Renal cortical epithelial cell (primary cell): ENCODE measurements around the gene TSR1. TPM values are rescaled to one million over a fixed set of nuclear protein-coding genes. Genes with fewer than 3 reads are reported as not detected.

Source experiments
- DNase-seq: peaks from one replicate; pipeline ENCODE4 v3.0.0-alpha.2; 2011; ENCODE audit warnings: low read depth
- total RNA-seq: library from RNA; depleted of rRNA; stranded (reverse); fragments of >200 nt; gene quantifications from 2 replicates; pipeline ENCODE4 v1.2.3, GENCODE V29; 2014

The TSR1 gene
- total RNA-seq, 1 donor from 2014 or later: 68.9 TPM

- DNase-seq: peak; percentile 71
Measured at GRCh38 chr17:2282297-2282873, 53.9 kb downstream of the TSR1 start.

DNA sequence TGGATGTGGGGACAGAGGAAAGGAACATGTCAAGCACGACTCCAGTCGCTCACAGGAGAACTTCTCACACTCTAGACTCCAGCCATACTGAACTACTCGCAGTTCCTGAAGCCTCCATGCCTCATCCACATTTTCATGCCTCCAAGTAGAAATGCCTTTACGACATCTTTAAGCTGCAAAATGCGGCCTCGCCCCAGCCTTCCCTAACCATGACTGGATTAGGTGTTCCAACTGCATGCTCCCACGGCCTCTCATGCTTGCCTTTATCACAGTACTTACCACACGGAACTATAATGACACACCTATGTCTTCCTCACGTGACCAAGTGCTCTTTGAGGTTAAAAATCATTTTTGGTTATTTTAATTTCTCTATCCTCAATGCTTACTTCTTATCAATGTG lies 56.5 kb downstream of the TSR1 start:
- no peak for DNase-seq

- no peak for DNase-seq
Measured at GRCh38 chr17:2277429-2278170, 58.7 kb downstream of the TSR1 start.

DNA sequence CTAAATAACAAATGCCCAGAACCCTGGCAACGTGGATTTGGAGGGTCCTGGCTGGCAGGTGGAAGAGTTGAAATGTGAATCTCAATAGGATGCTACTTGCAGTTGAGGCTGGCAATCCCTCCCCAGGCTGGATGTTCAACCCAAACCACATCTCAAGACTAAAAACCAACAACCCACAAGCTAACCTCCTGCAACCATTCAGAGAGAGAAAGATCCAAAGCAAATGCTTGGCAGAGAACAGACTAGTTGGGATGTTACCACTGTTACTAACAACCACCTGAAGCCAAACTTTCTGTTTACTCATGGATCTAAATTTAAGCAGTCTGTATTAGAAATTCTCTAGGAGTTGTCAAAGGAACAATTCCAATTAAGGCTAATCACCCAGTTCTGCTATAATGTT lies 60.5 kb downstream of the TSR1 start:
- DNase-seq: no peak

GRCh38 chr17:2274414-2274813 lies 61.8 kb downstream of the TSR1 start:
- DNase-seq: no peak

Other genes with a start within 250 kb of the TSR1 start
- 15.1 and 75.5 TPM in 2 replicates for gene SMG6, start 32.7 kb downstream of the TSR1 start, total RNA-seq
- gene SRR, start 32.5 kb downstream of the TSR1 start, total RNA-seq: 19.4 and 19.7 TPM in 2 replicates
- 24.1 and 55.1 TPM in 2 replicates for gene SGSM2, start 1.0 kb upstream of the TSR1 start, total RNA-seq
- gene MNT, start 64.6 kb upstream of the TSR1 start, total RNA-seq: 1.6 and 9.8 TPM in 2 replicates
- gene METTL16, start 175.4 kb upstream of the TSR1 start, total RNA-seq: 13.4 and 18.2 TPM in 2 replicates